HCT116 (cell line): ENCODE data around the gene IL17REL. TPM values are rescaled to one million over a fixed set of nuclear protein-coding genes. Genes with fewer than 3 reads are reported as not detected.

Experiments
- ATAC-seq: fragments of 200-7000 bp; cut with Tn5 transposase; 2 replicates; pipeline ENCODE4 v1.9.1; 2020; ENCODE audit warnings: mild to moderate bottlenecking, moderate library complexity
- BruUV-seq: library from RNA; stranded (reverse); fragments of 400-500 nt; replicated peaks from 2 replicates; lab custom pipeline; 2021; lab: Mats Ljungman, UMichigan
- CTCF ChIA-PET: fragments of 300-600 bp; sonication (Branson Sonifier 250); formaldehyde crosslinking; loops from one replicate; lab custom pipeline; 2021; ENCODE audit warnings: antibody characterized with exemption; lab: Charles Lee
- POLR2A ChIA-PET: fragments of 300-600, 350-600 bp; sonication (Branson Sonifier 250); formaldehyde crosslinking; loops from one replicate; lab custom pipeline; 2021; ENCODE audit warnings: antibody characterized with exemption; lab: Charles Lee
- RAD21 ChIA-PET, 2 experiments: fragments of 300-600 bp; sonication (Branson Sonifier 250); formaldehyde crosslinking; loops; one replicate each; lab custom pipeline; 2023; ENCODE audit warnings: low total read pairs in 2 of 2; ENCODE audit not compliant: uncharacterized antibody in 2 of 2, unreplicated experiment in 2 of 2, low non-redundant PET in 1 of 2; lab: Charles Lee
- DNase-seq: peaks from one replicate; pipeline ENCODE4 v3.0.0-alpha.2; 2010; ENCODE audit warnings: low read depth, low spot score
- H2AFZ ChIP-seq: fragments of 200-600 bp; shearing (Covaris generic), sonication (generic); 2 replicates; pipeline ENCODE4 v1.6.1; 2017; ENCODE audit warnings: low read depth, mixed run types, mixed read lengths, antibody characterized with exemption, low read length; ENCODE audit not compliant: poor library complexity, severe bottlenecking
- H3K27ac ChIP-seq: 2 replicates; pipeline ENCODE4 v1.5.1; 2012; ENCODE audit warnings: low read depth, low read length
- H3K27me3 ChIP-seq: fragments of 200-600 bp; sonication (generic); 2 replicates; pipeline ENCODE4 v1.6.1; 2016; ENCODE audit warnings: mixed run types, low read length, mixed read lengths; ENCODE audit not compliant: insufficient read depth
- H3K36me3 ChIP-seq, 2 experiments: fragments of 200-500 bp in 1 of 2; fragments of 200-600 bp in 1 of 2; sonication (Bioruptor generic) in 1 of 2; sonication (generic) in 1 of 2; 2 replicates each; pipeline versions ENCODE4 v1.5.1 to v1.6.1; 2014 to 2016; ENCODE audit warnings: low read length in 2 of 2, inconsistent platforms in 1 of 2, mixed read lengths in 1 of 2, mixed run types in 1 of 2; ENCODE audit not compliant: insufficient read depth in 2 of 2, control insufficient read depth in 1 of 2
- H3K4me1 ChIP-seq, 2 experiments: fragments of 200-600 bp in 1 of 2; sonication (generic) in 1 of 2; 2 replicates each; pipeline versions ENCODE4 v1.5.1 to v1.6.1; 2012 to 2017; ENCODE audit warnings: low read length in 2 of 2, inconsistent platforms in 1 of 2, mild to moderate bottlenecking in 1 of 2, mixed read lengths in 1 of 2, mixed run types in 1 of 2, moderate library complexity in 1 of 2; ENCODE audit not compliant: insufficient read depth in 2 of 2, control insufficient read depth in 1 of 2
- H3K4me2 ChIP-seq: fragments of 200-600 bp; sonication (generic); 2 replicates; pipeline ENCODE4 v1.6.1; 2017; ENCODE audit warnings: mixed run types, low read length, mixed read lengths
- H3K4me3 ChIP-seq, 2 experiments: fragments of 200-600 bp in 1 of 2; sonication (generic) in 1 of 2; replicated peaks in 1 of 2; 2 replicates each; pipeline ENCODE4 v1.5.1; 2011 to 2016; ENCODE audit warnings: low read length in 2 of 2, control low read depth in 1 of 2, low read depth in 1 of 2, mild to moderate bottlenecking in 1 of 2, mixed read lengths in 1 of 2, mixed run types in 1 of 2
- H3K79me2 ChIP-seq: fragments of 200-600 bp; sonication (generic); 2 replicates; pipeline ENCODE4 v1.6.1; 2017; ENCODE audit warnings: mild to moderate bottlenecking, mixed run types, low read length, moderate library complexity, mixed read lengths; ENCODE audit not compliant: insufficient read depth
- H3K9ac ChIP-seq: fragments of 200-600 bp; sonication (generic); 2 replicates; pipeline ENCODE4 v1.6.1; 2016; ENCODE audit warnings: low read length, mixed read lengths
- H3K9me2 ChIP-seq: fragments of 200-600 bp; sonication (generic), shearing (Covaris generic); 2 replicates; pipeline ENCODE4 v1.6.1; 2017; ENCODE audit warnings: mixed run types, mild to moderate bottlenecking, moderate library complexity; ENCODE audit not compliant: insufficient read depth
- H3K9me3 ChIP-seq, 2 experiments: fragments of 200-500 bp in 1 of 2; fragments of 200-600 bp in 1 of 2; sonication (Bioruptor generic) in 1 of 2; sonication (generic) in 1 of 2; 2 replicates each; pipeline ENCODE4 v1.6.1; 2014 to 2017; ENCODE audit warnings: low read length in 2 of 2, mixed read lengths in 2 of 2, inconsistent platforms in 1 of 2, low read depth in 1 of 2, mild to moderate bottlenecking in 1 of 2, mixed run types in 1 of 2, moderate library complexity in 1 of 2; ENCODE audit not compliant: control insufficient read depth in 1 of 2, insufficient read depth in 1 of 2
- H4K20me1 ChIP-seq: fragments of 200-600 bp; sonication (generic), shearing (Covaris generic); 2 replicates; pipeline ENCODE4 v1.6.1; 2017; ENCODE audit warnings: mixed run types, mild to moderate bottlenecking, moderate library complexity; ENCODE audit not compliant: insufficient read depth
- CBX3 ChIP-seq: IDR thresholded peaks from 2 replicates; pipeline ENCODE4 v1.6.1; 2012; ENCODE audit warnings: low read depth
- CEBPB ChIP-seq: IDR thresholded peaks from 2 replicates; pipeline ENCODE4 v1.6.1; 2012; ENCODE audit warnings: low read depth
- EGR1 ChIP-seq: IDR thresholded peaks from 2 replicates; pipeline ENCODE4 v1.6.1; 2012; ENCODE audit warnings: low read depth
- EZH2 ChIP-seq: fragments of 200-600 bp; sonication (generic); IDR thresholded peaks from 2 replicates; pipeline ENCODE4 v1.6.1; 2017; ENCODE audit warnings: antibody characterized with exemption, mixed run types
- EZH2phosphoT487 ChIP-seq: fragments of 200-600 bp; IDR thresholded peaks from 2 replicates; pipeline ENCODE4 v1.6.1; 2018; ENCODE audit warnings: antibody characterized with exemption, borderline replicate concordance
- JUND ChIP-seq: IDR thresholded peaks from 2 replicates; pipeline ENCODE4 v1.6.1; 2012
- POLR2A ChIP-seq: IDR thresholded peaks from 2 replicates; pipeline ENCODE4 v1.7.0; 2011; ENCODE audit warnings: borderline replicate concordance; ENCODE audit not compliant: insufficient read depth, insufficient read length; ENCODE audit errors: extremely low read depth
- POLR2AphosphoS5 ChIP-seq: IDR thresholded peaks from 2 replicates; pipeline ENCODE4 v1.6.1; 2011; ENCODE audit warnings: mild to moderate bottlenecking, low read depth, low read length, moderate library complexity
- RAD21 ChIP-seq: IDR thresholded peaks from 2 replicates; pipeline ENCODE4 v1.6.1; 2012; ENCODE audit warnings: low read depth, mild to moderate bottlenecking
- TCF7L2 ChIP-seq: IDR thresholded peaks from 2 replicates; pipeline ENCODE4 v1.7.0; 2011; ENCODE audit warnings: borderline replicate concordance, inconsistent platforms; ENCODE audit not compliant: insufficient read depth, insufficient read length; ENCODE audit errors: extremely low read depth
- intact Hi-C: fragments of 100-400 bp; cut with micrococcal nuclease; formaldehyde crosslinking; loops from 2 replicates; pipeline ENCODE4 v1.10.0; 2022
- total RNA-seq: library from RNA; stranded (reverse); gene quantifications from one replicate; pipeline ENCODE4 v1.2.1, GENCODE V29; 2021; ENCODE audit not compliant: unreplicated experiment
- TF ChIP-seq, protein P1 (sequence below): IDR thresholded peaks from 2 replicates; pipeline ENCODE4 v1.6.1; 2012

Gene IL17REL
- total RNA-seq, 1 experiment from 2014 or later: not detected

DNA sequence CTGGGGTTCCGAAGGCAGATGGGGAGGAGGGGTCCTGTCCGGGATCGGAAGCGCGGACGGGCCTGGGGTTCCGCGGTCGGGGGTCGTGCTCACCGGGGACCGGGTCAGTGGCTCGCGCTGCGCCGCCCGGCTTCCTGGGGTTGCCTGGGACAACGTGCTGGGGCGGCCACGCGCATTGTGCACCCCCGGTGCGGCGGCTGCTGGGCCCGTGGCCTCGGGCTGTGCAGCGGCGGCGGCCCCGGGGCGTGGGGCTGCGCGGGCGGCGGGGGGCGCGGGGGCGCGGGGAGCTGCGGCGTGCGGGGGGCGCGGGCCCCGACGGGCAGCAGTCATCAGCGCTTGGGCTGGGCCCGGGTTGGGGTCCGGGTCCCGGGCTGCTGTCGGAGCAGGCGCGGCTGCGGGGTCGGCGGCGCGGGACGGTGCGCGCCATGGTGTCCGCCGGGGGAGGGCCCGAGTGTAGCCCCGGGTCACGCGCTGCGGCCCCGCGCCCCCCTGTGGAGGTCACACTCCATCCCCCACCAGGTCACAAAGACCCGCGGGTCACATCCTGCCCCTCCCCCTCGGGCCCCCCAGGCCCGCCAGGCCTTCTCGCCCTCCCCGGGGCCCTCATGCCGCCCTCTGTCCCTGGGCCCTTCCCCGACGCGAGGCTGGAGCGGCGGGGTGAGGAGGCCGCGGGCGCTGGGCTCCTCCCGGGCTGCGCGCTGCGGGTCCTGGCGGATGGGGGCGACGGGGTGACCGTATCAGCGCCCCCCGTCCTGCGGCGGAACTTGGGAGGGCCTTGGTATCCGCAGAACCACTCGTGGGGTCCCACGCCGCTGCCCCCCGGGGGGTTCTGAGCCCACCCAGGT is 45.7 kb upstream of the IL17REL start, which contains the start of gene TTLL8:
Gene TTLL8, minus strand, starts transcription at position 238 of the 845 bp plus-strand sequence.
- no peaks in the 10 kb centered on the region for H3K79me2 ChIP-seq
- POLR2A ChIA-PET: no interaction called here
- no TSS peak for BruUV-seq
- no peak within 1 kb of the TSS for H3K9ac ChIP-seq
- H3K4me2 ChIP-seq: no peak within 1 kb of the TSS
- no peaks in the 10 kb centered on the region for H3K9me3 ChIP-seq
- H3K4me1 ChIP-seq: no peaks in the 10 kb centered on the region
- H3K27me3 ChIP-seq: no peaks in the 10 kb centered on the region
- H3K27ac ChIP-seq: no peak within 1 kb of the TSS
- no peak for ATAC-seq
- intact Hi-C loops: no loop called here
- DNase-seq: no peak
- H2AFZ ChIP-seq: no peak within 1 kb of the TSS
- no peaks in the 10 kb centered on the region for H4K20me1 ChIP-seq
- CTCF ChIA-PET: no interaction called here
- H3K4me3 ChIP-seq: no peak within 1 kb of the TSS
- no peaks in the 10 kb centered on the region for H3K36me3 ChIP-seq
- no peak for TF ChIP-seq EGR1
- TF ChIP-seq JUND: no peak
- no peak for TF ChIP-seq EZH2phosphoT487
- TF ChIP-seq EZH2: no peak
- TF ChIP-seq RAD21: no peak
- TF ChIP-seq TCF7L2: no peak
- TF ChIP-seq CEBPB: no peak
- TF ChIP-seq, protein P1, sequence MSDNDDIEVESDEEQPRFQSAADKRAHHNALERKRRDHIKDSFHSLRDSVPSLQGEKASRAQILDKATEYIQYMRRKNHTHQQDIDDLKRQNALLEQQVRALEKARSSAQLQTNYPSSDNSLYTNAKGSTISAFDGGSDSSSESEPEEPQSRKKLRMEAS: no peak
- TF ChIP-seq POLR2AphosphoS5: no peak
- no peak for TF ChIP-seq CBX3
- TF ChIP-seq POLR2A: no peak
- TF ChIP-seq, all 23 proteins: peak for 0
- H3K9me2 ChIP-seq: no peaks in the 10 kb centered on the region
- RAD21 ChIA-PET: interaction anchor here in 1 of 2 experiments (0.8 kb wide), 1 partner anchor 78 kb away, joined by 3 read pairs; no protein-coding TSS in a partner anchor
